CD14-positive monocyte (primary cell): ENCODE data around the gene TNFRSF11A. TPM values are rescaled to one million over a fixed set of nuclear protein-coding genes. Genes with fewer than 3 reads are reported as not detected.

Experiments
- DNase-seq, 3 donors: peaks; one replicate each; pipeline ENCODE4 v3.0.0-alpha.2; 2011 to 2022
- H2AFZ ChIP-seq: 2 replicates; pipeline ENCODE4 v1.6.0; 2012; ENCODE audit warnings: mild to moderate bottlenecking, low read depth, low read length, inconsistent platforms; ENCODE audit not compliant: insufficient read depth, poor library complexity, severe bottlenecking
- H3K27ac ChIP-seq, 2 donors: 1 replicate in 1 of 2; 2 replicates in 1 of 2; pipeline ENCODE4 v1.5.1; 2012 to 2013; ENCODE audit warnings: low read length in 2 of 2, control low read depth in 1 of 2, inconsistent platforms in 1 of 2, low read depth in 1 of 2, mild to moderate bottlenecking in 1 of 2
- H3K27me3 ChIP-seq, 2 donors: one replicate each; pipeline versions ENCODE4 v1.6.0 to v1.6.1; 2011 to 2013; ENCODE audit warnings: low read length in 2 of 2; ENCODE audit not compliant: control insufficient read depth in 2 of 2, insufficient read depth in 2 of 2
- H3K36me3 ChIP-seq, 2 donors: replicated peaks in 1 of 2; 1 replicate in 1 of 2; 2 replicates in 1 of 2; pipeline versions ENCODE4 v1.5.1 to v1.6.1; 2012 to 2013; ENCODE audit warnings: low read length in 2 of 2, control low read depth in 1 of 2, inconsistent platforms in 1 of 2, mild to moderate bottlenecking in 1 of 2; ENCODE audit not compliant: insufficient read depth in 2 of 2, control insufficient read depth in 1 of 2
- H3K4me1 ChIP-seq, 2 donors: 1 replicate in 1 of 2; 2 replicates in 1 of 2; pipeline versions ENCODE4 v1.5.1 to v1.6.1; 2012 to 2013; ENCODE audit warnings: low read length in 2 of 2, control low read depth in 1 of 2, inconsistent platforms in 1 of 2, mild to moderate bottlenecking in 1 of 2, moderate library complexity in 1 of 2; ENCODE audit not compliant: insufficient read depth in 2 of 2, control insufficient read depth in 1 of 2
- H3K4me2 ChIP-seq: replicated peaks from 2 replicates; pipeline ENCODE3; 2012; ENCODE audit warnings: low read length, moderate library complexity, mild to moderate bottlenecking; ENCODE audit not compliant: poor library complexity, severe bottlenecking; ENCODE audit errors: extremely low read depth
- H3K4me3 ChIP-seq, 3 experiments: fragments of 200-600 bp in 1 of 3; sonication (generic) in 1 of 3; replicated peaks in 1 of 3; 1 replicate in 2 of 3; 2 replicates in 1 of 3; pipeline ENCODE4 v1.5.1; 2011 to 2013; ENCODE audit warnings: low read length in 3 of 3, mild to moderate bottlenecking in 3 of 3, control low read depth in 2 of 3, low read depth in 2 of 3, inconsistent platforms in 1 of 3, moderate library complexity in 1 of 3
- H3K79me2 ChIP-seq: 2 replicates; pipeline ENCODE4 v1.6.0; 2012; ENCODE audit warnings: mild to moderate bottlenecking, control low read depth, inconsistent platforms, low read length, moderate library complexity; ENCODE audit not compliant: insufficient read depth
- H3K9ac ChIP-seq: 2 replicates; pipeline ENCODE4 v1.6.0; 2017; ENCODE audit warnings: low read length, mild to moderate bottlenecking; ENCODE audit not compliant: insufficient read depth, poor library complexity, severe bottlenecking
- H3K9me3 ChIP-seq, 2 donors: replicated peaks in 1 of 2; 1 replicate in 1 of 2; 2 replicates in 1 of 2; pipeline versions ENCODE4 v1.5.1 to v1.6.1; 2012 to 2013; ENCODE audit warnings: low read length in 2 of 2, control low read depth in 1 of 2; ENCODE audit not compliant: control insufficient read depth in 1 of 2, insufficient read depth in 1 of 2
- H4K20me1 ChIP-seq: 2 replicates; pipeline ENCODE4 v1.6.0; 2012; ENCODE audit warnings: mild to moderate bottlenecking, low read length, control low read depth, moderate library complexity; ENCODE audit not compliant: insufficient read depth
- H3K27ac Mint-ChIP-seq, 7 donors: one replicate each; pipeline ENCODE4 v1.8.0; 2020; ENCODE audit warnings: mild to moderate bottlenecking in 7 of 7, mixed read lengths in 7 of 7, moderate library complexity in 6 of 7, inconsistent platforms in 2 of 7
- H3K27me3 Mint-ChIP-seq, 3 donors: one replicate each; pipeline ENCODE4 v1.8.0; 2021 to 2022; ENCODE audit warnings: low read depth in 3 of 3, mild to moderate bottlenecking in 3 of 3, mixed read lengths in 3 of 3, moderate library complexity in 3 of 3, inconsistent platforms in 1 of 3
- H3K36me3 Mint-ChIP-seq, 2 donors: one replicate each; pipeline ENCODE4 v1.8.0; 2020; ENCODE audit warnings: mixed read lengths in 2 of 2, inconsistent platforms in 1 of 2, mild to moderate bottlenecking in 1 of 2
- H3K4me1 Mint-ChIP-seq: one replicate; pipeline ENCODE4 v1.8.0; 2020; ENCODE audit warnings: mild to moderate bottlenecking, mixed read lengths
- H3K4me3 Mint-ChIP-seq, 2 donors: one replicate each; pipeline ENCODE4 v1.8.0; 2020; ENCODE audit warnings: mild to moderate bottlenecking in 2 of 2, mixed read lengths in 2 of 2, moderate library complexity in 1 of 2
- H3K9me3 Mint-ChIP-seq, 7 donors: one replicate each; pipeline ENCODE4 v1.8.0; 2020 to 2022; ENCODE audit warnings: mixed read lengths in 7 of 7, mild to moderate bottlenecking in 6 of 7, moderate library complexity in 6 of 7, inconsistent platforms in 2 of 7
- WGBS: methylation state at CpG from one replicate; pipeline ENCODE4 v1.1.5; 2013; ENCODE audit warnings: missing lambda C conversion rate; ENCODE audit not compliant: insufficient coverage; 5-methylcytosine and 5-hydroxymethylcytosine counted together
- intact Hi-C, 2 donors: fragments of 100-400 bp; cut with micrococcal nuclease; formaldehyde crosslinking; loops; one replicate each; pipeline versions ENCODE4 v1.15.0 to v1.15.1; 2023
- polyA plus RNA-seq, 3 donors: library from polyadenylated mRNA; depleted of rRNA in 1 of 3; unstranded in 2 of 3; stranded (reverse) in 1 of 3; fragments of 300-500 nt in 2 of 3; fragments of >200 nt in 1 of 3; fragmentation: Illumina TruSeq in 2 of 3; gene quantifications; 1 replicate in 2 of 3; 2 replicates in 1 of 3; pipeline ENCODE4 v1.2.3, GENCODE V29; 2012 to 2021
- TF ChIP-seq, protein P1 (sequence below): fragments of 200-600 bp; IDR thresholded peaks from one replicate; pipeline ENCODE4 v1.8.0; 2022; ENCODE audit warnings: antibody characterized with exemption, mild to moderate bottlenecking

The TNFRSF11A gene
- polyA plus RNA-seq, 3 donors, result 0.05 to 0.67 (median 0.24) TPM

DNA sequence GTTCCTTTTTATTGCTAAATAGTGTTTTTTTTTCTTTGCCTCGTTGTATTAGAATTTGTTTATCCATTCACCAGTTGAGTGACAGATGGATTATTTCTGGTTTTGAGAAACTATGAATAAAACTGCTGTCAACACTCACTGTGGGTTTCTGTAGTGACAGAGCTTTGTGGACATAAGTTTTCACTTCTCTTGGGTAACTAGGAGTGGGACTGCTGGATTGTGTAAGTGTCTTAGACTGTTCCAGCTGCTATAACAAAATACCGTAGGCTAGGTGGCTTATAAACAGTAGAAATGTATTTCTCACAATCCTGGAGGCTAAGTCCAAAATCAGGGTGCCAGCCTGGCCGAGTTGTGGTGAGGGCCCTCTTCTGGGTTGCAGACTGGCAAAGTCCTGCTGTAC is 71.9 kb downstream of the TNFRSF11A start:
- H3K4me1 ChIP-seq, result peaks cover 11 to 15% of the 10 kb centered on the region in 2 donors
- H3K9me3 ChIP-seq, result no peaks in the 10 kb centered on the region
- no peaks in the 10 kb centered on the region for H4K20me1 ChIP-seq
- no peak overlapping the region for H3K27ac Mint-ChIP-seq
- H3K4me3 Mint-ChIP-seq, result no peak overlapping the region
- peaks cover 0 to 6% (median 0%) of the 10 kb centered on the region in 7 donors for H3K9me3 Mint-ChIP-seq
- H2AFZ ChIP-seq, result no peak overlapping the region
- H3K4me2 ChIP-seq, result no peak overlapping the region
- H3K36me3 Mint-ChIP-seq, result no peaks in the 10 kb centered on the region
- peaks cover 2 to 4% (median 3%) of the 10 kb centered on the region in 3 donors for H3K27me3 Mint-ChIP-seq
- no peaks in the 10 kb centered on the region for H3K79me2 ChIP-seq
- WGBS, result 100% methylated on average over 1 of the region's 3 CpGs
- H3K4me1 Mint-ChIP-seq, result peaks cover 14% of the 10 kb centered on the region
- intact Hi-C loops, result no loop called here
- no peak overlapping the region for H3K9ac ChIP-seq
- H3K4me3 ChIP-seq, result no peak overlapping the region
- H3K27me3 ChIP-seq, result no peaks in the 10 kb centered on the region
- TF ChIP-seq, protein P1, sequence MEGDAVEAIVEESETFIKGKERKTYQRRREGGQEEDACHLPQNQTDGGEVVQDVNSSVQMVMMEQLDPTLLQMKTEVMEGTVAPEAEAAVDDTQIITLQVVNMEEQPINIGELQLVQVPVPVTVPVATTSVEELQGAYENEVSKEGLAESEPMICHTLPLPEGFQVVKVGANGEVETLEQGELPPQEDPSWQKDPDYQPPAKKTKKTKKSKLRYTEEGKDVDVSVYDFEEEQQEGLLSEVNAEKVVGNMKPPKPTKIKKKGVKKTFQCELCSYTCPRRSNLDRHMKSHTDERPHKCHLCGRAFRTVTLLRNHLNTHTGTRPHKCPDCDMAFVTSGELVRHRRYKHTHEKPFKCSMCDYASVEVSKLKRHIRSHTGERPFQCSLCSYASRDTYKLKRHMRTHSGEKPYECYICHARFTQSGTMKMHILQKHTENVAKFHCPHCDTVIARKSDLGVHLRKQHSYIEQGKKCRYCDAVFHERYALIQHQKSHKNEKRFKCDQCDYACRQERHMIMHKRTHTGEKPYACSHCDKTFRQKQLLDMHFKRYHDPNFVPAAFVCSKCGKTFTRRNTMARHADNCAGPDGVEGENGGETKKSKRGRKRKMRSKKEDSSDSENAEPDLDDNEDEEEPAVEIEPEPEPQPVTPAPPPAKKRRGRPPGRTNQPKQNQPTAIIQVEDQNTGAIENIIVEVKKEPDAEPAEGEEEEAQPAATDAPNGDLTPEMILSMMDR, result no peak
- H3K36me3 ChIP-seq, result no peaks in the 10 kb centered on the region
- no peak overlapping the region for H3K27ac ChIP-seq
- DNase-seq, result no peak

DNA sequence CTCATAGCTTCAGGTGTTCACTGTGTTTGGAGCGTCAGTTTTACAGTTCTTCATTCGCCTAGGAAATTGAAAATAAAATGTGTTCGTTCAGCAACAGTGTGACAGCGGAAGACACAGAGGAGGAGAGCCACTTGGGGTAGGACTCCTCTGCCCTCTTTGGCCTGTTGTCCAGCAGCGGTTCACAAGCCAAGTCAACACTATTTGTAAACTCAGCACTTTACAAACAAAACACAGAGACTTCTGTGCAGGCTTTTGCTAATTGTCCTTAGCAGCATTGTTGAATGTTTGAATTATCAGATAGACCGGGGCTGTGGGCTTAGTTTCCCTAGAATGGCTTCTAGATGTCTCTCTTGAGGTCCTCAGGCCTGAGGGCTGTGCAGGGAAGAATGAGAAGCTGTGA is 73.2 kb downstream of the TNFRSF11A start:
- Histone ChIP-seq H3K27ac (no peak overlapping the region), H3K27me3 (no peaks in the 10 kb centered on the region), H3K4me3 (no peak overlapping the region), H4K20me1 (no peaks in the 10 kb centered on the region), H2AFZ (no peak overlapping the region), H3K9me3 (no peaks in the 10 kb centered on the region), H3K9ac (no peak overlapping the region), H3K4me2 (no peak overlapping the region), H3K36me3 (no peaks in the 10 kb centered on the region), H3K79me2 (no peaks in the 10 kb centered on the region), H3K4me1 (peaks cover 11 to 15% of the 10 kb centered on the region in 2 donors)
- WGBS, result 95% methylated on average over 4 of the region's 6 CpGs
- Mint-ChIP-seq H3K27me3 (peaks cover 2 to 4% (median 2%) of the 10 kb centered on the region in 3 donors), H3K36me3 (no peaks in the 10 kb centered on the region), H3K27ac (no peak overlapping the region), H3K4me3 (no peak overlapping the region), H3K9me3 (peaks cover 0 to 9% (median 0%) of the 10 kb centered on the region in 7 donors), H3K4me1 (peaks cover 14% of the 10 kb centered on the region)
- TF ChIP-seq, protein P1, result no peak
- no peak for DNase-seq
- intact Hi-C loops, result no loop called here
